GM12878 (cell line): ENCODE data around the gene SCNM1. TPM values are rescaled to one million over a fixed set of nuclear protein-coding genes. Genes with fewer than 3 reads are reported as not detected.
A peak's percentile ranks its signal among the peaks of the same experiment; 100 is the strongest.

Experiments
- ATAC-seq: fragments of 200-7000 bp; cut with Tn5 transposase; 3 replicates; pipeline ENCODE4 v1.9.1; 2020; ENCODE audit warnings: mild to moderate bottlenecking, moderate library complexity
- BruUV-seq: library from RNA; stranded (reverse); fragments of 400-500 nt; replicated peaks from 2 replicates; lab custom pipeline; 2021; lab: Mats Ljungman, UMichigan
- CTCF ChIA-PET: fragments of 300-600 bp; sonication (Branson Sonifier 250); formaldehyde crosslinking; extraction: SDS; loops from one replicate; lab custom pipeline; 2021; ENCODE audit warnings: inconsistent platforms; lab: Yijun Ruan, JAX
- POLR2A ChIA-PET: fragments of 350-600 bp; formaldehyde crosslinking; extraction: SDS; loops from one replicate; lab custom pipeline; 2021; ENCODE audit warnings: inconsistent platforms; lab: Charles Lee
- RAD21 ChIA-PET: fragments of 300-600 bp; sonication (Branson Sonifier 250); formaldehyde crosslinking; loops from one replicate; lab custom pipeline; 2023; ENCODE audit warnings: antibody characterized with exemption; ENCODE audit not compliant: unreplicated experiment; lab: Charles Lee
- SMC1A ChIA-PET: fragments of 300-600 bp; sonication (Branson Sonifier 250); formaldehyde crosslinking; loops from one replicate; lab custom pipeline; 2023; ENCODE audit not compliant: unreplicated experiment, uncharacterized antibody; lab: Charles Lee
- DNase-seq: peaks from one replicate; pipeline ENCODE4 v3.0.0-alpha.2; 2011; ENCODE audit warnings: low read depth, low spot score
- FAIRE-seq: peaks from 3 replicates; lab custom pipeline; 2011; peaks lifted over from hg19 to GRCh38; lab: Jason Lieb, UNC
- H2AFZ ChIP-seq: 2 replicates; pipeline ENCODE4 v1.6.0; 2011; ENCODE audit warnings: low read depth, low read length, control low read depth; ENCODE audit not compliant: control insufficient read depth
- H3K27ac ChIP-seq: 2 replicates; pipeline ENCODE4 v1.5.1; 2011; ENCODE audit warnings: control low read depth; ENCODE audit not compliant: control insufficient read depth, insufficient read depth
- H3K27me3 ChIP-seq, 2 experiments: replicated peaks in 1 of 2; 2 replicates each; pipeline versions ENCODE4 v1.6.0 to v1.6.1; 2011; ENCODE audit warnings: low read length in 1 of 2; ENCODE audit not compliant: control insufficient read depth in 2 of 2, insufficient read depth in 2 of 2
- H3K36me3 ChIP-seq, 2 experiments: 2 replicates each; pipeline ENCODE4 v1.5.1; 2011; ENCODE audit warnings: low read length in 1 of 2; ENCODE audit not compliant: control insufficient read depth in 2 of 2, insufficient read depth in 2 of 2
- H3K4me1 ChIP-seq: 2 replicates; pipeline ENCODE4 v1.6.1; 2011; ENCODE audit warnings: mild to moderate bottlenecking, low read length, moderate library complexity, mixed read lengths; ENCODE audit not compliant: control insufficient read depth, insufficient read depth
- H3K4me2 ChIP-seq: 2 replicates; pipeline ENCODE4 v1.6.0; 2011; ENCODE audit warnings: control low read depth; ENCODE audit not compliant: control insufficient read depth, insufficient read depth
- H3K4me3 ChIP-seq: fragments of 200-600 bp; sonication (generic); 2 replicates; pipeline ENCODE4 v1.5.1; 2016
- H3K79me2 ChIP-seq: 2 replicates; pipeline ENCODE4 v1.6.0; 2011; ENCODE audit warnings: low read length; ENCODE audit not compliant: control insufficient read depth, insufficient read depth
- H3K9ac ChIP-seq: 2 replicates; pipeline ENCODE4 v1.8.0; 2011; ENCODE audit warnings: low read length, control low read depth, mixed read lengths; ENCODE audit not compliant: control insufficient read depth, insufficient read depth
- H3K9me3 ChIP-seq: replicated peaks from 3 replicates; pipeline ENCODE4 v1.5.1; 2011; ENCODE audit warnings: mild to moderate bottlenecking, low read length; ENCODE audit not compliant: control insufficient read depth, insufficient read depth
- H4K20me1 ChIP-seq: 2 replicates; pipeline ENCODE4 v1.6.0; 2011; ENCODE audit not compliant: control insufficient read depth, insufficient read depth
- BMI1 ChIP-seq: fragments of 450-650 bp; IDR thresholded peaks from 2 replicates; pipeline ENCODE4 v1.6.1; 2016; ENCODE audit warnings: mild to moderate bottlenecking, moderate library complexity, borderline replicate concordance
- CHD1 ChIP-seq: IDR thresholded peaks from 2 replicates; pipeline ENCODE4 v1.6.1; 2012; ENCODE audit warnings: low read depth, low read length, improper control_type of control experiment
- CREB1 ChIP-seq: IDR thresholded peaks from 2 replicates; pipeline ENCODE4 v1.6.1; 2012; ENCODE audit warnings: low read depth, mild to moderate bottlenecking, inconsistent platforms
- E2F8 ChIP-seq: fragments of 450-650 bp; IDR thresholded peaks from 2 replicates; pipeline ENCODE4 v1.6.1; 2018; ENCODE audit warnings: mild to moderate bottlenecking, low read depth, moderate library complexity; ENCODE audit not compliant: partially characterized antibody
- ELK1 ChIP-seq: IDR thresholded peaks from 2 replicates; pipeline ENCODE4 v1.6.1; 2012; ENCODE audit warnings: low read depth, low read length, improper control_type of control experiment
- ESRRA ChIP-seq: IDR thresholded peaks from 2 replicates; pipeline ENCODE4 v1.6.1; 2012; ENCODE audit warnings: mild to moderate bottlenecking, low read length, improper control_type of control experiment
- JUNB ChIP-seq: IDR thresholded peaks from 2 replicates; pipeline ENCODE4 v1.6.1; 2016; ENCODE audit warnings: antibody characterized with exemption, mild to moderate bottlenecking
- JUND ChIP-seq: IDR thresholded peaks from 2 replicates; pipeline ENCODE4 v1.6.1; 2012; ENCODE audit warnings: low read depth, mild to moderate bottlenecking, low read length, improper control_type of control experiment, moderate library complexity
- NKRF ChIP-seq: fragments of 450-650 bp; conservative IDR thresholded peaks from 2 replicates; pipeline ENCODE4 v1.6.1; 2017; ENCODE audit warnings: mild to moderate bottlenecking, moderate library complexity
- NR2C1 ChIP-seq: fragments of 450-650 bp; IDR thresholded peaks from 2 replicates; pipeline ENCODE4 v1.6.1; 2017; ENCODE audit warnings: antibody characterized with exemption, mild to moderate bottlenecking, moderate library complexity
- POLR2AphosphoS2 ChIP-seq: IDR thresholded peaks from 2 replicates; pipeline ENCODE4 v1.6.1; 2011; ENCODE audit warnings: low read depth, mild to moderate bottlenecking, low read length, improper control_type of control experiment, moderate library complexity
- REST ChIP-seq: IDR thresholded peaks from 2 replicates; pipeline ENCODE4 v1.6.1; 2012; ENCODE audit warnings: mild to moderate bottlenecking, low read depth, low read length
- SPI1 ChIP-seq: IDR thresholded peaks from 2 replicates; pipeline ENCODE4 v1.6.1; 2011; ENCODE audit warnings: low read depth, mild to moderate bottlenecking, low read length, moderate library complexity, borderline replicate concordance; ENCODE audit not compliant: insufficient read depth
- ZNF274 ChIP-seq: IDR thresholded peaks from one replicate; pipeline ENCODE4 v1.8.0; 2011; ENCODE audit not compliant: insufficient read length, insufficient read depth
- whole genome bisulfite sequencing: methylation state at CpG from one replicate; pipeline ENCODE4 v1.1.6; 2016; ENCODE audit warnings: low lambda C conversion rate; ENCODE audit not compliant: insufficient replicate concordance, insufficient coverage; ENCODE audit errors: missing lambda C conversion rate; 5-methylcytosine and 5-hydroxymethylcytosine counted together
- in situ Hi-C: fragments of 300-500 bp; cut with MboI; formaldehyde crosslinking; loops from 9 replicates; pipeline ENCODE4 v1.14.3; 2018; ENCODE audit warnings: mixed read lengths
- intact Hi-C: fragments of 100-400 bp; cut with micrococcal nuclease; formaldehyde crosslinking; loops from one replicate; pipeline ENCODE4 v1.14.2; 2022; ENCODE audit not compliant: unreplicated experiment
- polyA plus RNA-seq, 11 experiments: library from polyadenylated mRNA; depleted of rRNA in 4 of 11; unstranded in 6 of 11; stranded (reverse) in 5 of 11; fragments of >200 nt; fragmentation: Nextera tagmentation in 4 of 11; fragmentation: Illumina TruSeq in 1 of 11; extraction: Ambion mirVana in 4 of 11; extraction: Trizol in 1 of 11; gene quantifications; 1 replicate in 1 of 11; 2 replicates in 10 of 11; pipeline versions ENCODE4 v1.2.1 to v1.2.3, GENCODE V29; 2011 to 2016; ENCODE audit warnings: inconsistent platforms in 2 of 11, missing spikeins in 2 of 11, low read depth in 1 of 11
- total RNA-seq, 4 experiments: library from RNA; depleted of rRNA in 3 of 4; stranded (reverse); fragments of >200 nt in 3 of 4; fragmentation: Illumina TruSeq in 1 of 4; extraction: Trizol in 1 of 4; gene quantifications; 2 replicates each; pipeline versions ENCODE4 v1.2.1 to v1.2.3, GENCODE V29; 2013 to 2021

SCNM1 gene
- total and polyA plus RNA-seq, 10 of the 15 experiments (the other 5 are each of a cell fraction or from before 2014, with no cell fraction given) = 25.8 to 207 (median 76.9) TPM

GRCh38 chr1:151157067-151157531 lies 8.8 kb upstream of the SCNM1 start:
- H3K4me3 ChIP-seq = peak overlapping the region; percentile 85
- DNase-seq (no peak), FAIRE-seq (no peak), ATAC-seq (peak; percentile 68)
- peak overlapping the region; percentile 81 for H3K27ac ChIP-seq
- H3K79me2 ChIP-seq = peaks cover 20% of the 10 kb centered on the region
- no peaks in the 10 kb centered on the region for H4K20me1 ChIP-seq
- ChIA-PET CTCF (interaction anchor here (0.6 to 8.4 kb wide), 45 partner anchors 9 to 683 kb away, joined by 3 to 353 read pairs (median 4); partner anchors contain the start of genes C2CD4D, GABPB2, LYSMD1 and MINDY1), RAD21 (interaction anchor here (0.5 to 8.7 kb wide), 23 partner anchors 9 to 420 kb away, joined by 3 to 198 read pairs (median 8); partner anchors contain the start of genes C1orf56, CDC42SE1, GABPB2 and LYSMD1), POLR2A (interaction anchor here (0.6 to 2.3 kb wide), 10 partner anchors 9 to 170 kb away, joined by 3 to 19 read pairs (median 5); partner anchors contain the start of genes LYSMD1, MINDY1, PI4KB and SCNM1), SMC1A (interaction anchor here (0.7 to 11.1 kb wide), 24 partner anchors 8 to 184 kb away, joined by 3 to 282 read pairs (median 4); partner anchors contain the start of genes CDC42SE1, LYSMD1, MINDY1 and PSMD4)
- in situ Hi-C loops (loop anchor here (5.0 kb wide), 2 partner anchors 60 to 135 kb away; no protein-coding TSS in a partner anchor), intact Hi-C loops (loop anchor here (2.0 kb wide), 1 partner anchor 94 kb away; no protein-coding TSS in a partner anchor)
- H3K4me1 ChIP-seq = peaks cover 30% of the 10 kb centered on the region
- H3K9me3 ChIP-seq = no peaks in the 10 kb centered on the region
- peaks cover 5 to 6% of the 10 kb centered on the region in 2 experiments for H3K36me3 ChIP-seq
- peak overlapping the region; percentile 81 for H3K9ac ChIP-seq
- WGBS = 19% methylated on average over 6 of the region's 6 CpGs
- H3K27me3 ChIP-seq = no peaks in the 10 kb centered on the region
- H2AFZ ChIP-seq = peak overlapping the region; percentile 75
- H3K4me2 ChIP-seq = peak overlapping the region; percentile 81
- BruUV-seq = no TSS peak
- TF ChIP-seq CHD1 (no peak), E2F8 (no peak), ESRRA (no peak), JUNB (no peak), BMI1 (no peak), ZNF274 (no peak), NR2C1 (no peak), NKRF (no peak), POLR2AphosphoS2 (no peak), ELK1 (no peak), JUND (no peak), CREB1 (no peak), REST (no peak), SPI1 (no peak)
